Activated T-helper 17 cell treated with anti-CD3 and anti-CD28 coated beads, Interleukin-2, amount 50 U/mL, for 72 hours (primary cell): ENCODE data around the gene NRN1L. TPM values are rescaled to one million over a fixed set of nuclear protein-coding genes. Genes with fewer than 3 reads are reported as not detected.
"Not testable (repeated sequence)": the region's sequence is repeated elsewhere in the genome, so short reads cannot be mapped to it uniquely, and the experiment has no call there.

ENCODE experiments used
- ATAC-seq: fragments of 150-1000 bp; cut with Tn5 transposase; replicated peaks from 2 replicates; pipeline ENCODE4 v1.10.0; 2021; ENCODE audit warnings: mild to moderate bottlenecking, moderate library complexity
- H3K27ac Mint-ChIP-seq: one replicate; pipeline ENCODE4 v1.8.0; 2022; ENCODE audit warnings: mixed read lengths
- H3K27me3 Mint-ChIP-seq: one replicate; pipeline ENCODE4 v1.8.0; 2022; ENCODE audit warnings: mixed read lengths
- H3K36me3 Mint-ChIP-seq: one replicate; pipeline ENCODE4 v1.8.0; 2022; ENCODE audit warnings: low read depth, mild to moderate bottlenecking, mixed read lengths
- H3K4me1 Mint-ChIP-seq: one replicate; pipeline ENCODE4 v1.8.0; 2022; ENCODE audit warnings: mixed read lengths
- H3K4me3 Mint-ChIP-seq: one replicate; pipeline ENCODE4 v1.8.0; 2022; ENCODE audit warnings: mild to moderate bottlenecking, mixed read lengths
- H3K9me3 Mint-ChIP-seq: one replicate; pipeline ENCODE4 v1.8.0; 2022; ENCODE audit warnings: mixed read lengths
- total RNA-seq, 2 donors: library from RNA; stranded (reverse); gene quantifications; one replicate each; pipeline ENCODE4 v1.2.3, GENCODE V29; 2022

The NRN1L gene
- total RNA-seq, result 1 to 10 TPM in 1 of 2 donors, not detected in 1; 1.2 TPM

DNA sequence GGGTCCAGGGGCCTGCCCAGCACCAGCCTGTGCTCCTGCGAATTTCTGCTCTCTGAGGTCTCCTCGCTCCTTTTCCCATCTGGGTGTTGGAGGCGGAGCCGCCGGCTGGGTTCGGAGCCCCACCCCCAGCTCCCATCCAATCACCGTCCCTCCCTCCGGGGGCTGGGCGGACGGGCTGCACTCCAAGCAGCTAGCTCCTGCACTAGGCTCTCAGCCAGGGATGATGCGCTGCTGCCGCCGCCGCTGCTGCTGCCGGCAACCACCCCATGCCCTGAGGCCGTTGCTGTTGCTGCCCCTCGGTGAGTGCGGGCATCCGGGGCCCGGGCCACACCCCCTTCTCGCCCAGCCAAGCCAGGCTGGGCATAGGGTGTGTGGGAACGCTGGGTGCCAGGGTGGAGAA lies at the start of gene NRN1L:
NRN1L (plus strand) TSS at position 202 of the 400 bp plus-strand sequence; CDS start at position 221, 19 bp downstream.
- H3K4me3 Mint-ChIP-seq, result no peak within 1 kb of the TSS
- ATAC-seq, result no peak
- H3K27me3 Mint-ChIP-seq, result no peaks in the 10 kb centered on the region
- H3K4me1 Mint-ChIP-seq, result no peaks in the 10 kb centered on the region
- no peaks in the 10 kb centered on the region for H3K9me3 Mint-ChIP-seq
- peaks cover 52% of the 10 kb centered on the region for H3K36me3 Mint-ChIP-seq
- H3K27ac Mint-ChIP-seq, result no peak within 1 kb of the TSS

DNA sequence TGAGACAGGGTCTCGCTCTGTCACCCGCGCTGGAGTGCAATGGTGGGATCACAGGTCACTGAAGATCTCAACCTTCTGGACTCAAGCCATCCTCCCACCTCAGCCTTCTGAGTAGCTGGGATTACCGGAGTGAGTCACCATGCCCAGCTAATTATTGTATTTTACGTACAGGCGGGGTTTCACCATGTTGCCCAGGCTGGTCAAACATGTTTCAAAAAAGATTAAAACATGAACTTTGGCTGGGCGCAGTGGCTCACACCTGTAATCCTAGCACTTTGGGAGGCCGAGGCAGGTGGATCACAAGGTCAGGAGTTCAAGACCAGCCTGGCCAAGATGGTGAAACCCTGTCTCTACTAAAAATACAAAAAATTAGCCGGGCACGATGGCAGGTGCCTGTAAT lies 47.5 kb upstream of the NRN1L start:
- H3K9me3 Mint-ChIP-seq, H3K4me3 Mint-ChIP-seq, H3K27me3 Mint-ChIP-seq, H3K27ac Mint-ChIP-seq, H3K4me1 Mint-ChIP-seq, ATAC-seq, H3K36me3 Mint-ChIP-seq: not testable (repeated sequence)

DNA sequence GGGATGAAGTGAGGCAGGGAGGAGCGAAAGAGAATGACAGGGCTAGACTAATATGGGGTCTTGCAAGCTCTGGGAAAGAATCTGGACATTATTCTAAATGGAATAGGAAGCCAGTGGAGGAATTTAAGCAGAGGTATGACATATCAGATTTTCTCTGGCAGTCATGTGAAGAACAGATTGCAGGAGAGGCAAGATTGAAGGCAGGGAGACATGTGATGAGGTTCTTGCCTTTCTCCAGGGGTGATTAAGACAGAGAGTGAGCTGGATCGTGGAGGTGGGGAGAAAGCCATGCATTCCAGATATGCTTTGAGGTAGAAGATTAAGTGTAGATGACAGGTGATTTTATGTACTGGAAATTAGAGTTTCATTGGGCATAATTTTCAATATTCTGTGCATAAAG lies 46.9 kb upstream of the NRN1L start:
- H3K27me3 Mint-ChIP-seq, result no peaks in the 10 kb centered on the region
- H3K36me3 Mint-ChIP-seq, result peaks cover 2% of the 10 kb centered on the region
- H3K9me3 Mint-ChIP-seq, result no peaks in the 10 kb centered on the region
- peak overlapping the region; percentile 31 for H3K27ac Mint-ChIP-seq
- H3K4me1 Mint-ChIP-seq, result peaks cover 6% of the 10 kb centered on the region
- no peak for ATAC-seq
- H3K4me3 Mint-ChIP-seq, result no peak overlapping the region

DNA sequence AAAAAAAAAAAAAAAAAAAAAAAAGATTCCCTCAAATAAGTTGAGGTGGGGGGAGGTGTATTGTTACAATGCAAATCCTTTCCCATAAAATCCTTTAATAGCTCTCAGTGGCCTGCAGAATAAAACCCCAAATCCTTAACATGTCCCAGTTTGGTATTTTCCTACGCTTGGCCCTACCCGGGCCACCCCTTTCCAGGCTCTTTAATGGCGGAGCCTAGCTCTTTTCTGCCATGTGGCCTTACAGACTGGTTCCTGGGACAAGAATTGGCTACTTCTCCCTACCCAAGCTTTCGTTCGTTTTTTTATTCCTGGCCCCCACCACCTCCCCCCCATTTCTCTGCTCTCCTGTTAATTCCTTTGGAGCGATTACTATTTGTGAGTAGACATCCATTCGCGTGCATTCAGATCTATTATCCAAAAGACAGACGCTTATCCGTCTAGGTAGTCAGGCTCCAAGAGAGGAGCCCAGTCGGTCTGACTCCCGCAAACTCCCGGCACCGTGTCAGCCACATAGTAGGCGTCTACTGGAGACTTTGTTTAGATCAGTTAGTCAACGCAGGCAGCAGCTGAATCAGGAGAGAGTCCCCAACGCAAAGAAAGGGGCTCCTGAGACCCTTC lies 43.4 kb upstream of the NRN1L start:
- peaks cover 15% of the 10 kb centered on the region for H3K4me1 Mint-ChIP-seq
- H3K27ac Mint-ChIP-seq, result peak overlapping the region; percentile 86
- no peaks in the 10 kb centered on the region for H3K27me3 Mint-ChIP-seq
- ATAC-seq, result no peak
- H3K36me3 Mint-ChIP-seq, result peaks cover 26% of the 10 kb centered on the region
- H3K4me3 Mint-ChIP-seq, result peak overlapping the region; percentile 88
- H3K9me3 Mint-ChIP-seq, result no peaks in the 10 kb centered on the region

DNA sequence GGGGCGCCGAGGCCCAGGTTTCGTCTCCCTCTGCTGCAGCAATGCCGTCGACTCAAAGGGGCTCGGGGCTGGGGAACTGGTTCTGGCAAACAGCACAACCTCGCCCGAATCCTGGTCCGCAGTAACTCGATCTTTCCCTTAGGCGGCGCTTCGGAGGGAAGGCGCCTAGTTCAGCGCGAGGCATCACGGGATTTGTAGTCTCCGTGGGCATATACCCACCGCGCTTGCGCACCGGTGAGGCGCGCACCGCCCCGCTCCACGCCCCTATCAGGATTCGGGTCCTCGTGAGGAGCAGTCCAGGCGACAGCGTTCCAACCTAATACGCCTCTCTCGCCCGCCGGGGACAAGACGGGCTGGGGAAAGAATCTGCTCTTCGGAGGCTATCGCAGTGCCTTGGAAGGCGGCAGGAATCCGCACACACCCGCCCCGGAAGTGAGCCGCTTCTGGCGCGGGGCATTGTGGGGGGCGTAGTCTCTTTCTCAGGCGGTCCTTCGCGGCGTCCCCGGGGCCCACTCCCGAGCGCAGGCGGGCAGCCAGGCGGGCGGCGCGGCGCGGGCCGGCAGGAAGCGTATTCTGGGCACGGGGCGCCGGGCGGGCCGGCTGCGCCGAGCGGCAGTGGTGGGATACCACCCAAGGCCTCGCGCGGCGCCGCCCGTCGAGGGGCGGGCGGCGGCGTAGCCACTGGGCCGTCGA lies 42.7 kb upstream of the NRN1L start, which contains the start of gene THAP11:
THAP11 (plus strand) TSS at position 505 of the 693 bp plus-strand sequence. CDS start 235 bp downstream, outside the sequence.
- Mint-ChIP-seq H3K4me3 (peak within 1 kb of the TSS; percentile 88), H3K9me3 (no peaks in the 10 kb centered on the region), H3K27me3 (no peaks in the 10 kb centered on the region), H3K36me3 (peaks cover 27% of the 10 kb centered on the region), H3K4me1 (peaks cover 15% of the 10 kb centered on the region), H3K27ac (peak within 1 kb of the TSS; percentile 86)
- peak; percentile 60 for ATAC-seq

DNA sequence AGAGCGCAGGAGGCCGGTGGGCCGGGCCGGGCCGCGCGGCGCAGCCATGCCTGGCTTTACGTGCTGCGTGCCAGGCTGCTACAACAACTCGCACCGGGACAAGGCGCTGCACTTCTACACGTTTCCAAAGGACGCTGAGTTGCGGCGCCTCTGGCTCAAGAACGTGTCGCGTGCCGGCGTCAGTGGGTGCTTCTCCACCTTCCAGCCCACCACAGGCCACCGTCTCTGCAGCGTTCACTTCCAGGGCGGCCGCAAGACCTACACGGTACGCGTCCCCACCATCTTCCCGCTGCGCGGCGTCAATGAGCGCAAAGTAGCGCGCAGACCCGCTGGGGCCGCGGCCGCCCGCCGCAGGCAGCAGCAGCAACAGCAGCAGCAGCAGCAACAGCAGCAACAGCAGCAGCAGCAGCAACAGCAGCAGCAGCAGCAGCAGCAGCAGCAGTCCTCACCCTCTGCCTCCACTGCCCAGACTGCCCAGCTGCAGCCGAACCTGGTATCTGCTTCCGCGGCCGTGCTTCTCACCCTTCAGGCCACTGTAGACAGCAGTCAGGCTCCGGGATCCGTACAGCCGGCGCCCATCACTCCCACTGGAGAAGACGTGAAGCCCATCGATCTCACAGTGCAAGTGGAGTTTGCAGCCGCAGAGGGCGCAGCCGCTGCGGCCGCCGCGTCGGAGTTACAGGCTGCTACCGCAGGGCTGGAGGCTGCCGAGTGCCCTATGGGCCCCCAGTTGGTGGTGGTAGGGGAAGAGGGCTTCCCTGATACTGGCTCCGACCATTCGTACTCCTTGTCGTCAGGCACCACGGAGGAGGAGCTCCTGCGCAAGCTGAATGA lies 42.0 kb upstream of the NRN1L start:
- Mint-ChIP-seq H3K4me3 (peak overlapping the region; percentile 88), H3K36me3 (peaks cover 30% of the 10 kb centered on the region), H3K4me1 (peaks cover 15% of the 10 kb centered on the region), H3K27ac (peak overlapping the region; percentile 86), H3K27me3 (no peaks in the 10 kb centered on the region), H3K9me3 (no peaks in the 10 kb centered on the region)
- ATAC-seq, result peak; percentile 22

DNA sequence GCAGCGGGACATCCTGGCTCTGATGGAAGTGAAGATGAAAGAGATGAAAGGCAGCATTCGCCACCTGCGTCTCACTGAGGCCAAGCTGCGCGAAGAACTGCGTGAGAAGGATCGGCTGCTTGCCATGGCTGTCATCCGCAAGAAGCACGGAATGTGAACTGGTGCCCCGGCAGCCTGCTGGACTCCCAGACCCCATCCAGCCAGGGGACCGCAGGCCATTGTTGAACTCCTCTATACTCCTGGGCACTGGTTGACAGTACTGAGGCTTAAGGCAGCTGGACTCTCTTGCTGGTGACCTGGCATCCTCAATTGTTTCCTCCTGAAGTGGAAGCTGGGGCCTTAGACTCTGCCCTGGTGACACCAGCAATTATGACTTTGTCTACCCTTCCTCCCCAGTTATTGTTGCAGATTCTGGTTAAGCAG lies 41.3 kb upstream of the NRN1L start:
- Mint-ChIP-seq H3K9me3 (no peaks in the 10 kb centered on the region), H3K4me1 (peaks cover 15% of the 10 kb centered on the region), H3K27me3 (no peaks in the 10 kb centered on the region), H3K4me3 (peak overlapping the region; percentile 88), H3K36me3 (peaks cover 33% of the 10 kb centered on the region), H3K27ac (peak overlapping the region; percentile 86)
- ATAC-seq, result no peak

DNA sequence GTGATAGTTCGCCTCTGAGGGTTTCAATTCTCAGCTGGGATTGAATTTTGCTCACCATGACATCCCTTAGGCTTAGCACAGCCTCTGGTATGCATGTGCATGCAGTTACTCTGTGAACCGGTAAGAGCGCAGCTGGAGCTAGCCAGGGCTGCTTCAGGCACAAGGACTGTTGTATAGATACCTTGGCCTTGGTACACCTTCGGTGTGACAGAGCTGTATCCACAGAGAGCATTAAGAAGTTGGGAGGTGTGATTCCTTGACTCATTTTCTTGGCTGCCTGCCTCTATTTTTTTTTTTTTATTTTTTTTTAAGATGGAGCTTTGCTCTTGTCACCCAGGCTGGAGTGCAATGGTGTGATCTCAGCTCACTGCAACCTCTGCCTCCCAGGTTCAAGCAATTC lies 40.2 kb upstream of the NRN1L start:
- Mint-ChIP-seq H3K27ac (no peak overlapping the region), H3K4me1 (peaks cover 15% of the 10 kb centered on the region), H3K4me3 (peak overlapping the region; percentile 88), H3K9me3 (no peaks in the 10 kb centered on the region), H3K36me3 (peaks cover 33% of the 10 kb centered on the region), H3K27me3 (no peaks in the 10 kb centered on the region)
- no peak for ATAC-seq

DNA sequence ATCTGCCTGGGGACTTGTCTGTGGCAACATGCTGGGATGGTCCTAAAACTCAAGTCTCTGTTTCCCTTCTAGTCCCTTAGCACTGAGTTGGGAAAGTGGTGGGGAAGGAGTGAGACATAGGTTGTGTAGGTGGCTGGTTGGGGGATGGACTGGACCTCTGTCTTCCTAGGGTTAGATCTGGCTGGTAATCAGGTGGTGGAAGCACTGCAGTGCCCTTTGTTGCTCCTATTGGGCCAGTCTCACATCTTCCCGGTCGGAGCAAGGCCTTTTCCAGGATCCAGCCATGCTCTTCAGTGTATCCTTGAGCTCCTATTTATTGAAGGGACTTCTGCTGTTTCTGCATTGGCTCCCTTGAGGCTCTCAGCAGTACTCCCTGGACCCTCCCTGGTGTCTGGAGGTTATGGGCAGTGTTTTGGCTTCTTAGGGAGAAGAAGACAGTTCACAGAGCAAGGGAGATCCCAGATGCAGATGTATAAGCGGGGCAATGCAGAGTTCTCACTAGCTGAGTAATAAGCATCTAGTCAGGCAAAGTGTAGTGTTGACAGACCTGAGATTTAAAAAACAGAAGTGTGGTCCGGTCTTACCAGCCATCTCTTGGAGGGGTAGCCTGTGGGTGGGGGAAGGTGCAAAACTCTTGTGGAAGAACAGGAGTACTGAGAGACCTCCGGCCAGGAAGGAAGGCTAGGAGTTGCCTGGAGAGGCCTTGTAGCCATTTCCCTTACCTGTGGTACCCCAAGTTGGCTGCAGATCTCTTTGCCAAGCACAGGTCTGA lies 39.2 kb upstream of the NRN1L start:
- Mint-ChIP-seq H3K9me3 (no peaks in the 10 kb centered on the region), H3K27ac (peak overlapping the region; percentile 91), H3K27me3 (no peaks in the 10 kb centered on the region), H3K4me1 (peaks cover 15% of the 10 kb centered on the region), H3K36me3 (peaks cover 42% of the 10 kb centered on the region), H3K4me3 (peak overlapping the region; percentile 88)
- no peak for ATAC-seq

DNA sequence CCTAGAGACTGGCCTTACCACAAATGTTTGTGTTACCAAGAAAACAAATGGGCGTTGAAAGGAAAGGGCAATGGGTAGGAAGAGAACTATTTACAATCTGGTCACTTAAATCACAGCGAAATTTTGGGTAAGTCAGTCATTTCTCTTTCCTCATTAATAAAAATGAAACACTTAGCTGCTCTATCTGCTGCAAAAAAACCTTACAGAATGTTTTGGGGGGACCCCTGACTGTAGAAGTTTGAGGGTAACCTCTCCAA lies 38.7 kb upstream of the NRN1L start:
- Mint-ChIP-seq H3K4me3 (peak overlapping the region; percentile 88), H3K9me3 (no peaks in the 10 kb centered on the region), H3K27ac (peak overlapping the region; percentile 91), H3K4me1 (peaks cover 15% of the 10 kb centered on the region), H3K27me3 (no peaks in the 10 kb centered on the region), H3K36me3 (peaks cover 43% of the 10 kb centered on the region)
- no peak for ATAC-seq

DNA sequence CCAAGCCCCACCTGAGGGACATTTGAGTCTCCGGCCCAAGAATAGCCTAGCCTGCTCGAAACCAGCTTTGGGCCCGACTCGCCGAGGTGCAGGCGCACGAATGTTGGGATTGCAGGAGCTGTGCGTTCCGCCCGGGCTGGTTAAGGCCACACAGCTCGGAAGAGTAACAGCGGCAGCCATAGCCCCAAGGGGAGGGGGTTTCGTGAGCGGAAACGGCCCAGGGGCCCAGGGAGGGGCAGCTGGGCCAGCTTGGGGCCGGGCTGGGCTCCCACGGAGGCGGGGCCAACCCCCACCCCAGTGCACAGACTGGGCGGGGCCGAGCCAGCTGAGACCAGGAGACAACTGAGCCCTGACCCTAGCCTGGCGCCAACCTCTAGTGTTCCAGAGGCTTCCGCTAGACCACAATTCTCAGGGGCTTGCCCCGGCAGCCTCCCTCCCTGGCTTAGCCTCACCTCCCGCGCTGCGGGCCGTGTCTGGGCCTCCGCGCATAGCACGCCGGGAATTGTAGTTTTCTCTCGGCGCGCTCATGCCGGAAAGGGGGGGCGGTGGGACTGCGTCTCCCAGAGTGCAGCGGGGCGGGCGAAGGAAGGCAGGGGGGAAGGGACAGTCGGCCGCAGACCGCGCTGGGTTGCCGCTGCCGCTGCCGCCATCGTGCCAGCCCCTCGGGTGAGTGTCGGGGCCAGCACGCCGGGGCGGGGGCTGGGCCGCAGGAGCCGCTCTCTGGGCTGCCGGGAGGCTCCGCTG lies 38.2 kb upstream of the NRN1L start, which contains the start of gene NUTF2:
NUTF2 (plus strand) TSS at position 614 of the 744 bp plus-strand sequence. CDS start 18,198 bp downstream, outside the sequence.
- Mint-ChIP-seq H3K27me3 (no peaks in the 10 kb centered on the region), H3K36me3 (peaks cover 43% of the 10 kb centered on the region), H3K27ac (peak within 1 kb of the TSS; percentile 91), H3K9me3 (no peaks in the 10 kb centered on the region), H3K4me3 (peak within 1 kb of the TSS; percentile 88), H3K4me1 (peaks cover 12% of the 10 kb centered on the region)
- ATAC-seq, result peak; percentile 78

DNA sequence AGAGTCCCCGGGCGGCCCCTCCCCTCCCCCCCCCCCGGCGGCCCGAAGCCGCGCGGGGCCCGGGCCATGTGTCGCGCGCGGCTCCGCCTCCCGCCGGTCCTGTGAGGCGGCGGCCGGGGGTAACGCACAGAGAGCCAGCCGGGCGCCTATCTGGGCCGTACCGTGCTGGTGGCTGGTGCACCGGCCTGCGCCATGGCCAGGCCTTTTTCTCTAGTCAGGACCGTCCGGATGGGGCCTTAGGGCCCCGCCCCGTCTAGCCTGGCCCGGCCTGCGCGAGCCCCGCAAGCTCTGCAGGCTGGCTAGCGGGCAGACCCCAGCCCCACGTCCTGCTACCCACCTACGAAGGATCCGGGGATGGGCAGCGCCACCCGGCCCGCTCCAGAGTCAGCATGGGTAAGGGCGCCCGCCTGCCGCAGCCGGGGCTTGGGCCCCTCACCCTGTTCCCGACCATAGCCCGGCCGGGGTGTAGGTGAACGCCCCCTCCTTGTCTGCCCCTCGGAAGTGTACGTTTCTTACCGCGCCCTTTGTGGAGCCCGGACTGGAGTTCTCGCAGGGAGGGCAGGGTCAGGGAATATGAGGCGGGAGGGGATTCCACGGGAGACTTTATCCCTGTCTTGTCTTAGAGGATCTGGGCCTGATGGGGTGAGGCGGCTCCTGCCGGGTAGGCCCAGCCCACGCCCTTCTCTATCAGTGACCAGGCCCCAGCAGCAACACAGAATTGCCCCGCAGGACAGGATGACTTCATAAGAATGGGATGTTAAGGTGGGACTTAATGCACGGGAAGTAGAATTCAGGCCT lies 37.4 kb upstream of the NRN1L start, which contains the start of gene CENPT:
CENPT (minus strand) TSS at position 630 of the 798 bp plus-strand sequence. CDS start 13,834 bp downstream, outside the sequence.
- peak; percentile 57 for ATAC-seq
- Mint-ChIP-seq H3K27me3 (no peaks in the 10 kb centered on the region), H3K4me1 (peaks cover 9% of the 10 kb centered on the region), H3K4me3 (peak within 1 kb of the TSS; percentile 88), H3K9me3 (no peaks in the 10 kb centered on the region), H3K36me3 (peaks cover 43% of the 10 kb centered on the region), H3K27ac (peak within 1 kb of the TSS; percentile 91)

DNA sequence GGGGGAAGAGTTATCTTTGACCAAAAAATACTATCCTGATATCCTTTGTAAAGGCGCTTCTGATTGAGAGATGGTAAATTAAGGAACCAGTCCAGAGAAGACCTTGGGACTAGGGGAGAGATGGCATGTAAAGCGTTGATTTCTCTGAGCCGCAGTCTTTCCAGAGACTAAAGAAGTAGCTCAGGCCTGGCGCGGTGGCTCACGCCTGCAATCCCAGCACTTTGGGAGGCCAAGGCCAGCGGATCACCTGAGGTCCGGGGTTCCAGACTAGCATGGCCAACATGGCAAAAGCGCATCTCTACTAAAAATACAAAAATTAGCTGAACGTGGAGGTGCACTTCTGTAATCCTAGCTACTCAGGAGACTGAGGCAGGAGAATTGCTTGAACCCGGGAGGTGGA lies 36.6 kb upstream of the NRN1L start:
- no peaks in the 10 kb centered on the region for H3K9me3 Mint-ChIP-seq
- H3K27ac Mint-ChIP-seq, result peak overlapping the region; percentile 89
- H3K27me3 Mint-ChIP-seq, result no peaks in the 10 kb centered on the region
- ATAC-seq, result no peak
- H3K4me1 Mint-ChIP-seq, result peaks cover 9% of the 10 kb centered on the region
- peaks cover 37% of the 10 kb centered on the region for H3K36me3 Mint-ChIP-seq
- H3K4me3 Mint-ChIP-seq, result peak overlapping the region; percentile 88
